GM18861 (cell line): ENCODE measurements around the gene ARHGAP15.
A peak's percentile ranks its signal among the peaks of the same experiment; 100 is the strongest.

ENCODE experiments used
- ATAC-seq: cut with Tn5 transposase; IDR thresholded peaks from one replicate; pipeline ENCODE4 v1.9.1; 2021; ENCODE audit not compliant: unreplicated experiment

Gene ARHGAP15

GRCh38 chr2:143259368-143259958 is 130.2 kb downstream of the ARHGAP15 start:
- ATAC-seq = no peak

GRCh38 chr2:143261986-143262385 is 132.8 kb downstream of the ARHGAP15 start:
- no peak for ATAC-seq

DNA sequence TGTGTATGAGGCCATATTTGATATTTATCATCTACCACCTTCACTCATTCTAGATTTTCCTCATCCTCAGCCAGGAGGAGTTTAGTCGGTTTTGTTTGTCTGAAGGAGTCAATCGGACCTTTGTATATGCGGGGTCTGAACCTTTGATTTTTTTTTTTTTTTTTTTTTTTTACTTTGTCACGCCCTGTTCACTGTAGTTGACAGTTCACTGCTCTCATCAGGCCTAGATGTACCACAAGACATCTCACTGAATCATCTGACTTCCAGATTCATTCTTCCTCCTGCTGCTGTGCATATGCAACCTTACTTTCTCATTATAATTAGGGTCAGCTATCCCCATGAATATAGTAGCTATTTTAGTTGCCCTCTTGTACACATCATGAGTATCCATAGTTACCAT is 133.2 kb downstream of the ARHGAP15 start:
- ATAC-seq = no peak

DNA sequence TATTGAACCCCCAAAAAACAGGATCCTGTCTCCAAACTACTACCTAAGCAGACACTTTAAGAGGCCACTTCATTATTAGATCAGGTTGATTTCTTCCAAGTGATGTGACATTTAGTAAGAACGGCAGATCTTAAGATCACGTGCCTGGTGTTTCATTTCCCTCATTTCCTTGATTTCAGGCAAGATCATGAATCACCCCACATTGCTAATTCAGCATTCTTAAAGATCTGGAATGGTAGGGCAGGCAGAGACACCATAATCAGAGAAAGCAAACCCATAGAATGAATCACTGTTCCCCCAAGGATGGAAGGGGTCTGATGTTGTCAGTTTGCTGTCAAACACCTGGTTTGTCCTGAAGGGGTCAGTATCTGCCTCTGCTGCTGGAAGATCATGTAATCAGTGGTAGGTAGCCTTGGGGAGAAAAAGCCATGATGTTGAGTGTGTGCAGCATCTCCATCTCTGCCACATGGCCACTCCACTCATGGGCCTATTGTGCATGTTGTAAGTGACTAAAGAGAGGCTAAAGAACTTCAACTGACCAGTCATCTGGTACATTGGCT is 133.9 kb downstream of the ARHGAP15 start:
- ATAC-seq = no peak

DNA sequence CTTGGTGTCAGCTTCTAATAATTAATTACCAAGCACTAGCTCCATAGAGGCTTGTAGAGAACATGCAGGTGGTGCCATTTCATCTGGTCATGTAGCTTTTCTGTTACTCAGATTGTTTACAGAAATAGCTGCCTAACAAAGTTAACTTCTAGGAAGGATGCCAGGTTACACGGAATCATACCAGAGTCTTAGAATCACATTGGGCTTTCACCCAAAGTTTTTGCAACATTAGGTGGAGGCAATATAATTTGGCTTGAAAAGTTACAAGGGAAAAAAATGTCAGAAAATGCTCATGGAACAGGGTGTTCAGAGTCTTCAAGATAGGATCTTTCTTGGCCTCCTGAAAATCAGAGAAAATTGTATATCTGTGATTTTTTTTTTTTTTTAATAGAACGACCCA is 135.6 kb downstream of the ARHGAP15 start:
- ATAC-seq = no peak

DNA sequence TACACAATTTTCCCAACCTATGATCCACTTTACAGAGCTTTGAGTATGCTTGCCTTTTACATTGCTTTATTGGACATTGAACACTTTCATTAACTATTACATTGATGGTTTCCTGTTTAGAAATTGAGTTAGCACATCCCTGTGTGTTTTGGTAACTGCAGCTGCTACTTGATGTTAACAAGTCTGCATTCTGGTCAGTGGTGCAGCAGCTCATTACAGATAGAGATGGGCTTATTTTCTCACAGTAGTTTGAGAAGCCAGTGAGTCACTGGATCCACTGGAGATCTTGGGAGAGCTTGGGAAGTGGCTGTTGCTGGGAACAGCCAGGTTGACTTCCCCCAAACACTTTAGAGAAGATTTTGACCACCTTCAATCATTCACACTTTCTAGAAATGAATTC is 150.5 kb downstream of the ARHGAP15 start:
- no peak for ATAC-seq

DNA sequence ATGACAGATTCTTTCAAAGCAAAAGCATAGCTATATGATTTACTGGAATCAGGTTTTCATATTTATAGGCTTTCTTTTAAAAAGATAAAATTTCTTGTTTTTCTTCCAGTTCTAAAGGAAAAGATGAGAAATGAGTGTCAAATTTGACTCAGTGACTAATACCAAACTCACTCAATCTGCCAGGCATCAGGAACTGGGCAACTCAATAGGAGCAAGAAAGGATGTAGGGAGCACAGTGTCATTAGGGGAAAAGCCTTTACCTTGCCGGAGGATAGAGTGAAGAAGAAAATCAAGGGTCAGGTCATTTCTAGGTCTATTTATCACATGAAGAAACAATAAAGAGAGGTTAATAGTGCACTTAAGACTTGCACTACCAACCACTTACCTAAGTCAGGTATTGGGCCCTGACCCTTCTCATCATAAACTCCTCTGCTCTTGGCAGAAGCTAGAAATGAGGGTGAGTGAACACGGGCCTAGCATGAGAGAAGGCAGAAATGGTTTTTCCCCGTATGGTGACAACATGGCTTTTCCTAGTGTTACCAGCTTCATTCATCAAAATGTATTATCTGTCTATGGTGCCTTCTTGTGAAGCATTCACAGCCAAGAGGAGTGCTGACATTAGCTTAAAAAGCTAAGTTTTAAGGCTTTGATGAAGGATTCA is 151.0 kb downstream of the ARHGAP15 start:
- no peak for ATAC-seq

DNA sequence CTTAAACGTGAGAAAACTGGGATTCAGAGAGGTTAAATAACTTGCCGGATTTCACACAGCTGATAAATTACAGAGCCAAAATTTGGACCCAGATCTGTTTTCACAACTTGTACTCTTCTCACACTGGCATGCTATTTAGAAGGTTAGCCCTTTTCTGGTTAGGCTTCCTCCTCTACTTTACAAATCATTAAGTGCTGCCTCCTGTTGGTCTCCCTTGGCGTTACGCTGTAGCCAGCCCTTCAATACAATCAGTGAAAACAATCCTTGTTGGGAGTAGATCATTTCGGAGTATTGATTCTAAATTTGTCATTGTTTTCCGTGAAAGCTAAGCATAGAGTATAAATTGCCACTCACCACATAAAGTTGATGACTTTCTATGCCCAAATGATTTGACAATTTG is 153.5 kb downstream of the ARHGAP15 start:
- no peak for ATAC-seq

GRCh38 chr2:143284087-143284675 is 155.0 kb downstream of the ARHGAP15 start:
- peak; percentile 61 for ATAC-seq

DNA sequence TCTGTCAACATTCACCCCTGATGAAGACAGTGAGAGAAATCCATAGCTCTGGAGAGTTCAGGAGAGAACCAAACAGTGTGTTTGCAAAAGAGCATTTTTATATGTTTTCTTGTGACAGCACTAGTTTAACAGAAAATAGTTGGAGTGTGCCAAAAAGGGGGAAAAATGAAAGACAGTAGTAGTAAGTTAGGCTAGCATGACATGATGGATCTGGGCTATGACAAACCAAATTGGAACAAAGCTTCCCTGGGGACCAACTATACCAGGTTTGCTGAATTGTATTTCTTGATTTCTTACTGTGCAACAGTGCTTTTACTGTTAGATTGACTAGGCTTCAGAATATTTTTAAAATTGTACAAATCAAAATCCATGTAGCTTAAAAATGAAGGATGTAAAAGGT is 159.8 kb downstream of the ARHGAP15 start:
- ATAC-seq = no peak

GRCh38 chr2:143290221-143290620 is 161.0 kb downstream of the ARHGAP15 start:
- no peak for ATAC-seq

DNA sequence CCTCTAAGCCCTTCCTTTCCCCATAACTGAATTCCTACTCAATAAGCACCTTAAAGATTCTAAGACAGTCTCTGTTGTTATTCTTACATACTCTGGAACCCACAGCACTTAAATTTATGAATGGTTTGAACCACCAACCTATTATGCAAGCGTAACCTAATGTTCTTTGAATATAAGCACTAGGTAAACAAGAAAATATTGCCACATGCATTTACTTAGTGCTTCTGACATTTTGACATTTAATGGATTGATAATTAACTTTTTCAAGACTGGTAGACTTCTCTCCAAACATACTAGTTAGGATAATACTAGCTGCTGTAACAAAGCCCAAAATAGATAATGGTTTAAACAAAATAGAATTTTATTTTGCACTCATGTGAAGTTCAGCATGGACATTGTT is 164.8 kb downstream of the ARHGAP15 start:
- ATAC-seq = no peak

GRCh38 chr2:143296089-143296488 is 166.9 kb downstream of the ARHGAP15 start:
- no peak for ATAC-seq

DNA sequence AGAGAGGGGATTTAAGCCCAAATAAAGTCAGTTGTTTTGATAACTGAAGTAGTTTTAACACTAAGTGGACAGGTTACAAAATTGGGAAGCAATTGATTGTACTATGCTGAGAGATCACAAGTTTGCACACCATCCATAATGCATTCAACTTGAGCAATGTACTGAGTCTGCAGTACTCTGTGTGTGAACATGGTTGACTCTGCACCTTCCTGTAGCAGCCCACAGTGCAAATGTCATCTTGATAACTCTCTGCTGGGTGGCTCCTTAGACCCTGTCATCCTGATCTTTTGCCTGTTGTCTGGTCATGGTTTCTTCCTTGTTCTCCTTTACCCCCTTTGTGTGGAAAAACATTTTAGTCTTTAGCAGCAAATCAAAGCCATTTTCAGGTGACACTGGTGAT is 168.0 kb downstream of the ARHGAP15 start:
- no peak for ATAC-seq

DNA sequence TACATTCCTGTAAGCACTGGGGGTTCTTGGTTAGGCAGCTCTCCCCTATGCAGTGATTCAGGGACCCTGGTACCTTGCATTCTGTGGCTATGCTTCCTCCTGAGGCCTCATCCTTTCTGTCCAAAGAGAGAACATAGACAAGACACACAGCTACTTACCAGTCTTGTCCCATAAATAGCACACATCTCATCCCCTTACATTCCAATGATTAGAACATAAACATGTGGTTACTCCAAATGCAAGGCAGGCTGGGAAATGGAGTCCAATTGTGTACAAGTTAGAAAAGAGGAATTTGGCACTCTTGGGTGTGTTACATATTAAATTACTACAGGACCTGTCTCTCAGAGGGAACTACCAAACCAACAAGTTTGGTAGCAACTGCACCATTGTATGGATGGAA is 171.3 kb downstream of the ARHGAP15 start:
- no peak for ATAC-seq

DNA sequence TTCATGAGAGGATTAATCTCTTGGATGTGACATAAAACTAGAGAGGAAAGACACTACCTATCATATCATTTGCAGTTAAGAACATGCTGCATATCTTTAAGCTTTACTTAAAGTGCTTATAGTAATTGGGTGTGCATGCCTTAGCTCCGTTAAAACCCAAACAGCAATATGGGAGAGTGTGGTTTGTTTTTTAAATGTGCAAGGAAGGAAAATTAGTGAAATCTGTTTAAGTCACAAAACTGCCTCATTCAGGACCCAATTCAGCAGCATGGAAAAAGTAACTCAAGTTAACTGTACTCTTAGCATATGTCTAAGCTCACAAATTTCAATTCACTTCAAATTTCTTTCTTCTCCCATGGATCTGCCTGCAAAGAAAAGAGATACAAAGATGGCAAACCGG is 182.2 kb downstream of the ARHGAP15 start:
- ATAC-seq = no peak

DNA sequence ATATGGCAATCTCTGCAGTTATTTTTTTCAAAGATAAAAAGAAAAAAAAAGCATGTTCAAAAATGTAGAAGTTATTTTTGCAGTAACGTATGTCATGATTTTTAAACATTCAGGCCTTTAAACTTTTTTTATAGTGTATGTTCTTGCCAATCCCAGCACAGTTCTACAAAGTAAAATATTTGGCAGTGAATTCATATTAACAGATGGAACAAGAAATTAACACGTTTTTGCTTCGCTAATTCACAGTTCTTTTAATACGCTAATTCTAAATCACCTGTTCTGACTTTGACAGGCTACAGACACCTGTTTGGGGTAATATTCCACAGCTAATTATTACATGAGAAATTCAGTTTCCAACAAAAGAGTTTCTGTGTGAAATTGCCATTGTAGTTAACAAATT is 183.2 kb downstream of the ARHGAP15 start:
- no peak for ATAC-seq

DNA sequence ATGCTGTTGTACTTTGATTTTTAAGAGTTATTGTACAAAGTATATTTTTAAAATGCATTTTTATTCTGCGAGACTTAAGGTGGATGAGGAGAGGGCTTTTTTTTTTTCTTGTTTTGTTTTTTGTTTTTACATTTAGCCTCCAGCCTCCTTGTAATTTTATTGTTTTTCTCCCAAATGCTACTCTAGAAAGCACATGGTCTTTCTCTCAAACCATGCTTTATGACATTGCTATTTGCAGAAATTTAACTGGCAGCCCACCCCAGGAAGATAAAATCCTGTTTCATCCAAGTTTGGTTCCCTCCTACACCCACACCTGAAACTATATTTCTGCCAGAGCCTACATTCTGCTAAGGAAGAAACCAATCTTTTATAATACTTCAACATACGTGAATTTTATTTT is 184.6 kb downstream of the ARHGAP15 start:
- no peak for ATAC-seq

- no peak for ATAC-seq
These were observed 192.8 kb downstream of the ARHGAP15 start for GRCh38 chr2:143321994-143322393.

GRCh38 chr2:143329288-143329687 is 200.1 kb downstream of the ARHGAP15 start:
- ATAC-seq = no peak

DNA sequence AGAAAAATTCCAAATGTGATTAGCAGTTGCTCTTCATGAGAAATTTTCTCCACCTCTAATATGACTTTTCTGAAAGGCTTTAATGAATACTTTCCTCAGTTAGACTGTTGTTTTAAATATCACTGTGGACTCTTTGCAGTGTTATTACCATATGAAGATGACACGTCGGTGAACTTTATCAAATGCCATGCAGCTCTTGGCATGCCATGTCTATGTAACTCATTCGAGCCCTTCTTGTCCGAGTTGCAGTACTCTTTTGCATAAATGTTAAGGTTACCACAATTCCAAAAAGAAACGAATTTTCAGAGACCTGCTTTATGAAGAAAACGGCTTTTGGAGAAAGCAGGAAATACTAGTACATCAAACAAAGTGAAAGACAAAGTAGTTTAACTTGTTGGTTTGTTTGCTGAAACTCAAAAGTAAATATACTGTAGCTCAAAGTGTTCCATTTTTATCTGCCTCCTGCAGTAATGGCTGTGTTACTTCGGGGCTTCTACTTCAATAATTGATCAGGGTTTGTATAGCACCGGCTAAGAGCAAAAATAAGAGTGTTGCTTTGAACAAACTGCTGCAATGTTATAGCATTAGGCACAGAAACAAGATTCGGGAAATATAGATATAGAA is 204.1 kb downstream of the ARHGAP15 start:
- ATAC-seq = no peak

DNA sequence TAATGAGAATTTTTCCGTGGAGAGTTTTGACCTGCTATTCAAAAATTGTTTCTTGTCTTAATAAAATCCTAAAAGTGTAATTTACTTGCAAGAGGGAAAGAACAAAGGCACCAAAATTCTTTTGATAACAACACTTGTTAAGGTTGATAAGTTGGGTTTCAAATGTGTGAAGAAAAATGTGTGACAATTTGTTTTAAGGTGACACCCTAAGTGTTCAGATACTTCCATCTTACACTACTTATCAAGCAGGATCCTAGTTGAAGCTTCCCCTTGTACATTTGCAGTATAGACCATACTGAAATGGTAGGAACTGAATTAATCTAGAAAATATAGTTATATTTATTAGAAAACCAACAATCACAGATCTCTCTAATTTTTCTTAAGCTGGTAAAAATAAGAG is 204.6 kb downstream of the ARHGAP15 start:
- ATAC-seq = no peak
